Neural progenitor cell (in vitro differentiated cells): ENCODE measurements around the gene RAD1.

ENCODE experiments used
- EZH2 ChIP-seq: fragments of 200-600 bp; sonication (generic); IDR thresholded peaks from 2 replicates; pipeline ENCODE4 v1.6.1; 2017; ENCODE audit warnings: antibody characterized with exemption, mild to moderate bottlenecking, moderate library complexity
- EZH2phosphoT487 ChIP-seq: fragments of 200-600 bp; sonication (generic); IDR thresholded peaks from 2 replicates; pipeline ENCODE4 v1.6.1; 2017; ENCODE audit warnings: antibody characterized with exemption
- TF ChIP-seq, protein P1 (sequence below): fragments of 200-600 bp; sonication (generic); IDR thresholded peaks from 2 replicates; pipeline ENCODE4 v1.5.1; 2017; ENCODE audit warnings: antibody characterized with exemption, mild to moderate bottlenecking

- TF ChIP-seq EZH2 (no peak), EZH2phosphoT487 (no peak)
- TF ChIP-seq, protein P1, sequence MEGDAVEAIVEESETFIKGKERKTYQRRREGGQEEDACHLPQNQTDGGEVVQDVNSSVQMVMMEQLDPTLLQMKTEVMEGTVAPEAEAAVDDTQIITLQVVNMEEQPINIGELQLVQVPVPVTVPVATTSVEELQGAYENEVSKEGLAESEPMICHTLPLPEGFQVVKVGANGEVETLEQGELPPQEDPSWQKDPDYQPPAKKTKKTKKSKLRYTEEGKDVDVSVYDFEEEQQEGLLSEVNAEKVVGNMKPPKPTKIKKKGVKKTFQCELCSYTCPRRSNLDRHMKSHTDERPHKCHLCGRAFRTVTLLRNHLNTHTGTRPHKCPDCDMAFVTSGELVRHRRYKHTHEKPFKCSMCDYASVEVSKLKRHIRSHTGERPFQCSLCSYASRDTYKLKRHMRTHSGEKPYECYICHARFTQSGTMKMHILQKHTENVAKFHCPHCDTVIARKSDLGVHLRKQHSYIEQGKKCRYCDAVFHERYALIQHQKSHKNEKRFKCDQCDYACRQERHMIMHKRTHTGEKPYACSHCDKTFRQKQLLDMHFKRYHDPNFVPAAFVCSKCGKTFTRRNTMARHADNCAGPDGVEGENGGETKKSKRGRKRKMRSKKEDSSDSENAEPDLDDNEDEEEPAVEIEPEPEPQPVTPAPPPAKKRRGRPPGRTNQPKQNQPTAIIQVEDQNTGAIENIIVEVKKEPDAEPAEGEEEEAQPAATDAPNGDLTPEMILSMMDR: no peak
These were observed 47.6 kb downstream of the RAD1 start for GRCh38 chr5:34867660-34868059.
